HPDE6-E6E7 (cell line): ENCODE data around the gene ZNF253.
"Not testable (repeated sequence)": the region's sequence is repeated elsewhere in the genome, so short reads cannot be mapped to it uniquely, and the experiment has no call there.

Source experiments
- DNase-seq: peaks from one replicate; pipeline ENCODE4 v3.0.0; 2011; ENCODE audit warnings: missing footprints; ENCODE audit errors: extremely low spot score

The ZNF253 gene

GRCh38 chr19:19900139-19900728 is 34.6 kb downstream of the ZNF253 start:
- DNase-seq = no peak

- peak; percentile 55 for DNase-seq
Observed at GRCh38 chr19:19900729-19901444, 35.2 kb downstream of the ZNF253 start, which contains the start of gene ZNF93. TSS of gene ZNF93 (plus strand) at chr19:19900946. CDS start at chr19:19901089, 143 bp downstream.

DNA sequence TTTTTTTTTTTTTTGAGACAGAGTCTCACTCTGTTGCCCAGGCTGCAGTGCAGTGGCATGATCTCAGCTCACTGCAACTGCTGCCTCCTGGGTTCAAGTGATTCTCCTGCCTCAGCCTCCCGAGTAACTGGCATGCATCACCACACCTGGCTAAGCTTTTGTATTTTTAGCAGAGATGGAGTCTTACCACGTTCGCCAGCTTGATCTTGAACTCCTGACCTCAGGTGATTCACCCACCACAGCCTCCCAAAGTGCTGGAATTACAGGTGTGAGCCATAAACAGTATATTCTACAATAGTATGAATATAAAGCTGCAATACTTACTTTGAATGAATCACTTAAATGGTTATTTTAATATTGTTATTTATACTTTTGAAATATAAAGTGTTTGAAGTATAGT is 41.9 kb downstream of the ZNF253 start:
- DNase-seq = not testable (repeated sequence)

DNA sequence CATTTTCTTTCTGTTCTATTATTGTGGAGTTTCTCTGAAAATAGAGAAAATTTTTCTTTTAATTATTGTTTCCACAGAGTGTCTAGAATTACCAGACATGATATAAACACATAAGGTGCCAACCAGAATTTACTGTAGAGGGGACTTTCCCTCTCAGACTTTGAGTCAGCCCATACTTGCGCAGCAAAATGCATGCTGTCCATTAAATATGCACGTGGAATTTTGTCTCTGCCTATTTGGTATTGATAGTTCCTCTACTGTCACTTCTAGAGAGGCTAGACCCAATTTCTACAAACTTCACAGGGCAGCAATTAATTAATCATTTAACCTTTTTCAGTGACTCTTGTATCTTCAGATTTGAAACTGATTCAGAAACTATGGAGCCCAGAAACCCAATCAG is 44.0 kb downstream of the ZNF253 start:
- no peak for DNase-seq

GRCh38 chr19:19911150-19911549 is 45.5 kb downstream of the ZNF253 start:
- DNase-seq = no peak

- no peak for DNase-seq
Observed at GRCh38 chr19:19914596-19914995, 48.9 kb downstream of the ZNF253 start.

DNA sequence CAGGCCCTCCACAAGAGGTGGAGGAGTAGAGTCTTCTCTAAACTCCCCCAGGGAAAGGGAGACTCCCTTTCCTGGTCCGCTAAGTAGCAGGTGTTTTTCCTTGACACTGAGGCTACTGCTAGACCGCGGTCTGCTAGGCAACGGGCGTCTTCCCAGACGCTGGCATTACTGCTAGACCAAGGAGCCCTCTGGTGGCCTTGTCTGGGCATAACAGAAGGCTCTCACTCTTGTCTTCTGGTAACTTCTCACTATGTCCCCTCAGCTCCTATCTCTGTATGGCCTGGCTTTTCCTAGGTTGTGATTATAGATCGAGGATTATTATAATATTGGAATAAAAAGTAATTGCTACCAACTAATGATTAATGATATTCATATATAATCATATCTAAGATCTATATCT is 64.7 kb downstream of the ZNF253 start:
- DNase-seq = not testable (repeated sequence)

DNA sequence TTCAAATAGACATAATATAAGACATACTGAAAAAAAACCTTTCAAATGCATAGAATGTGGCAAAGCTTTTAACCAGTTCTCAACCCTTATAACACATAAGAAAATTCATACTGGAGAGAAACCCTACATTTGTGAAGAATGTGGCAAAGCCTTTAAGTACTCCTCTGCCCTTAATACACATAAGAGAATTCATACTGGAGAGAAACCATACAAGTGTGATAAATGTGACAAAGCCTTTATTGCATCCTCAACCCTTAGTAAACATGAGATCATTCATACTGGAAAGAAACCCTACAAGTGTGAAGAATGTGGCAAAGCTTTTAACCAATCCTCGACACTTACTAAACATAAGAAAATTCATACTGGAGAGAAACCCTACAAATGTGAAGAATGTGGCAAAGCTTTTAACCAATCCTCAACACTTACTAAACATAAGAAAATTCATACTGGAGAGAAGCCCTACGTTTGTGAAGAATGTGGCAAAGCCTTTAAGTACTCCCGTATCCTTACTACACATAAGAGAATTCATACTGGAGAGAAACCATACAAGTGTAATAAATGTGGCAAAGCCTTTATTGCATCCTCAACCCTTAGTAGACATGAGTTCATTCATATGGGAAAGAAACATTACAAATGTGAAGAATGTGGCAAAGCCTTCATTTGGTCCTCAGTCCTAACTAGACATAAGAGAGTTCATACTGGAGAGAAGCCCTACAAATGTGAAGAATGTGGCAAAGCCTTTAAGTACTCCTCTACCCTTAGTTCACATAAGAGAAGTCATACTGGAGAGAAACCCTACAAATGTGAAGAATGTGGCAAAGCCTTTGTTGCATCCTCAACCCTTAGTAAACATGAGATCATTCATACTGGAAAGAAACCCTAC is 68.0 kb downstream of the ZNF253 start:
- DNase-seq = not testable (repeated sequence)

GRCh38 chr19:19937403-19937802 is 71.7 kb downstream of the ZNF253 start:
- DNase-seq = no peak

DNA sequence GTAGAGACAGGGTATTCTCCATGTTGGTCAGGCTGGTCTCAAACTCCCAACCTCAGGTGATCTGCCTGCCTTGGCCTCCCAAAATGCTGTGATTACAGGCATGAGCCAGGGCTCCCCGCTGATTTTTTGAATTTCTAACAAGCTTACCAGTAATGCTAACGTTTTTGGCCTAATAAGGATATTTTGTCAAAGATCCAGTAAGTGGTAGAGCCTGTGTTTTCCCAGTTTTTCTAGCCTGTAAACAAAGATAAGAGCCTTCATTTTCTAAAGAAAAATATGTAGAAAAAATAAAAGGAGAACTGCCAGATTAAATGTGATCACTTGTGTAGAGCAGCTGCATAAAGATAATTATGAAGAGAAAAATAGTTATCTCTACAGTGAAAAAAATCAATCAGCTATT is 72.8 kb downstream of the ZNF253 start:
- DNase-seq = no peak

GRCh38 chr19:19943848-19944582 is 78.3 kb downstream of the ZNF253 start:
- DNase-seq = no peak
